SK-N-SH (cell line): ENCODE results near the gene TNRC6C.

Source experiments
- CHD2 ChIP-seq: fragments of 150-350 bp; IDR thresholded peaks from 2 replicates; pipeline ENCODE4 v1.6.1; 2018; ENCODE audit warnings: low read length; ENCODE audit not compliant: partially characterized antibody
- TF ChIP-seq, protein P1 (sequence below): fragments of 200-600 bp; sonication (generic); IDR thresholded peaks from 2 replicates; pipeline ENCODE4 v1.6.1; 2017; ENCODE audit warnings: antibody characterized with exemption, mild to moderate bottlenecking, moderate library complexity
- TF ChIP-seq, protein P2 (sequence below): IDR thresholded peaks from 2 replicates; pipeline ENCODE4 v1.4.0; 2012; ENCODE audit warnings: low read depth, borderline replicate concordance

DNA sequence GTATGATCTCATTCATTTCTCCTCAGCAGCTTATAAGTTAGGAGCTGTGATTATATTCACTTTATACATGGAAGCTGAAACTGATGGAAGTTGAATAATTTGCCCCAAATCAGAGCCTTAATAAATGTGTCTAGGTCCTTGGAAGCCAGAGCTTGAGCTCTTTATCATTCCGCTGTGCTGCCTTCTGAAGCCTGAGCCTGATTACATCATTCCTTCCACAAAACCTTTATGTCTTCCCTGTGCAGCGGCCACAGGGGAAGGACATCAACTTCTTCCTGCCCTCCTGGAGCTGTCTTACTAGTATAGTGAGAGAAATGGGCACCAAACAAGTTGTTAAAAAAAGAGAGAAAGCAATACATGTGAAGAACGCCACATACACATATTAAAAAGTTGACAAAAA, 6.8 kb downstream of the TNRC6C start:
- TF ChIP-seq, protein P1, sequence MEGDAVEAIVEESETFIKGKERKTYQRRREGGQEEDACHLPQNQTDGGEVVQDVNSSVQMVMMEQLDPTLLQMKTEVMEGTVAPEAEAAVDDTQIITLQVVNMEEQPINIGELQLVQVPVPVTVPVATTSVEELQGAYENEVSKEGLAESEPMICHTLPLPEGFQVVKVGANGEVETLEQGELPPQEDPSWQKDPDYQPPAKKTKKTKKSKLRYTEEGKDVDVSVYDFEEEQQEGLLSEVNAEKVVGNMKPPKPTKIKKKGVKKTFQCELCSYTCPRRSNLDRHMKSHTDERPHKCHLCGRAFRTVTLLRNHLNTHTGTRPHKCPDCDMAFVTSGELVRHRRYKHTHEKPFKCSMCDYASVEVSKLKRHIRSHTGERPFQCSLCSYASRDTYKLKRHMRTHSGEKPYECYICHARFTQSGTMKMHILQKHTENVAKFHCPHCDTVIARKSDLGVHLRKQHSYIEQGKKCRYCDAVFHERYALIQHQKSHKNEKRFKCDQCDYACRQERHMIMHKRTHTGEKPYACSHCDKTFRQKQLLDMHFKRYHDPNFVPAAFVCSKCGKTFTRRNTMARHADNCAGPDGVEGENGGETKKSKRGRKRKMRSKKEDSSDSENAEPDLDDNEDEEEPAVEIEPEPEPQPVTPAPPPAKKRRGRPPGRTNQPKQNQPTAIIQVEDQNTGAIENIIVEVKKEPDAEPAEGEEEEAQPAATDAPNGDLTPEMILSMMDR: no peak
- no peak for TF ChIP-seq CHD2
- TF ChIP-seq, protein P2, sequence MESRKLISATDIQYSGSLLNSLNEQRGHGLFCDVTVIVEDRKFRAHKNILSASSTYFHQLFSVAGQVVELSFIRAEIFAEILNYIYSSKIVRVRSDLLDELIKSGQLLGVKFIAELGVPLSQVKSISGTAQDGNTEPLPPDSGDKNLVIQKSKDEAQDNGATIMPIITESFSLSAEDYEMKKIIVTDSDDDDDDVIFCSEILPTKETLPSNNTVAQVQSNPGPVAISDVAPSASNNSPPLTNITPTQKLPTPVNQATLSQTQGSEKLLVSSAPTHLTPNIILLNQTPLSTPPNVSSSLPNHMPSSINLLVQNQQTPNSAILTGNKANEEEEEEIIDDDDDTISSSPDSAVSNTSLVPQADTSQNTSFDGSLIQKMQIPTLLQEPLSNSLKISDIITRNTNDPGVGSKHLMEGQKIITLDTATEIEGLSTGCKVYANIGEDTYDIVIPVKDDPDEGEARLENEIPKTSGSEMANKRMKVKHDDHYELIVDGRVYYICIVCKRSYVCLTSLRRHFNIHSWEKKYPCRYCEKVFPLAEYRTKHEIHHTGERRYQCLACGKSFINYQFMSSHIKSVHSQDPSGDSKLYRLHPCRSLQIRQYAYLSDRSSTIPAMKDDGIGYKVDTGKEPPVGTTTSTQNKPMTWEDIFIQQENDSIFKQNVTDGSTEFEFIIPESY: no peak
